GM03348 (cell line): ENCODE data around the gene PEF1.

Experiments
- DNase-seq: peaks from one replicate; pipeline ENCODE4 v3.0.0; 2012; ENCODE audit warnings: low spot score

PEF1 gene

GRCh38 chr1:31644560-31645273 is at the start of gene PEF1:
Gene PEF1, minus strand, starts transcription at chr1:31644876. Its CDS starts 12 bp downstream, at chr1:31644864.
- DNase-seq: peak; percentile 100

DNA sequence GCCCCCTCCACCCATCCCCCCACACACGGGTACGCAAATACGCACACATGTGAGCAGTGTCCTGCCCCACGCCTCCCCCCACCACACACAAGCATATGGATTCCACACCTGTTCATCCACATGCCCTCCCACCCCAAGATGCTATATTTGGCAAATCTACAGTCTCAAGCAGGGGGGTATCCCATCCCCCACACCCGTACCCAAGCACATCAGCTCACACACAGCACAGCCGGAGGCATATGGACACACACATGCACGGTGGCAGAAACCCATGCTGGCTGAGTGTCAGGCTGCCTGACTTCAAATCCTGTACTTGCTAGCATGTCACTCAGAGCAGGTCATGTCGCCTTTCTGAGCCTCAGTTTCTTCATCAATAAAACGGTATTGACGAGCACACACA is 48.6 kb upstream of the PEF1 start:
- no peak for DNase-seq

GRCh38 chr1:31691951-31692350 is 47.3 kb upstream of the PEF1 start:
- no peak for DNase-seq

DNA sequence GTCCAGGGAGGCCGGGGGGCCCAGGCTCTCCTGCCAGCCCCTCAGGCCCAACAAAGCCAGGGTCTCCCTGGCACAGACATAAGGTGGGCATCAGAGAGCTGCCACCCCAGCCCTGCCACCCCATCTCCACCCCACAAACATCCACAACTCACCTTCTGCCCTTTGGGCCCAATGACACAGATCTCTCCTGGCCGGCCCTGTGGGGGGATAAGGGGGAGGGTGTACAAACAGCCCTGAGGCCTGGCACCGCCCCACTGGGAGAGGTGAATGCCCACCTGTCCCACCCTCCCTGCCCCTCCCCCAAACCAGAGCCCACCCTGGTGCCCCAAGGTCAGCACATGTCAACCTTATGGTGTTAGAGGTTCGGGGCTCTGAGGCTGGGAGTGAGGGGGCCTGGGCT is 46.8 kb upstream of the PEF1 start:
- DNase-seq: no peak

DNA sequence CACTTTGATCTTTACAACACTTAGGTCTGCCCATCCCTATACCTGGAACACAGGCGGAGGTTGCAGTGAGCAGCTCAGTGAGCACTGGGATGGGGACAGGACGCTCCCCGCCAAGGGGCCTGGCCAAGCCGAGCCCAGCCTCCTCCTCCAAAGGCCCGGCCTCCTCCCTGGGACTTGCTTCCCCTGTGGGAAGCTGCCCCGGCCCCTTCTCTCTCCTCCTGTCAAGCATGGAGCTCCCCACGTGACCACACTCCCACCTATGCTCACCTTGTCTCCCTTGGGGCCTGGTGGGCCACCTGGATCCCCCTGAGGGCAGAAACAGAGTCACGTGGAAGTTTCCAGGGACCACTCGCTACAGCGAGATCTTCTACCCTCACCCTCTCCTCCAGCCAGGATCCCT is 46.2 kb upstream of the PEF1 start:
- no peak for DNase-seq

- peak; percentile 93 for DNase-seq
Observed at GRCh38 chr1:31689854-31690253, 45.2 kb upstream of the PEF1 start.

- DNase-seq: no peak
Observed at GRCh38 chr1:31689379-31689778, 44.7 kb upstream of the PEF1 start.

GRCh38 chr1:31688233-31688918 is 43.7 kb upstream of the PEF1 start:
- no peak for DNase-seq

GRCh38 chr1:31687601-31688000 is 42.9 kb upstream of the PEF1 start:
- no peak for DNase-seq

- no peak for DNase-seq
Observed at GRCh38 chr1:31685795-31686194, 41.1 kb upstream of the PEF1 start.

GRCh38 chr1:31683997-31684396 is 39.3 kb upstream of the PEF1 start:
- DNase-seq: no peak

DNA sequence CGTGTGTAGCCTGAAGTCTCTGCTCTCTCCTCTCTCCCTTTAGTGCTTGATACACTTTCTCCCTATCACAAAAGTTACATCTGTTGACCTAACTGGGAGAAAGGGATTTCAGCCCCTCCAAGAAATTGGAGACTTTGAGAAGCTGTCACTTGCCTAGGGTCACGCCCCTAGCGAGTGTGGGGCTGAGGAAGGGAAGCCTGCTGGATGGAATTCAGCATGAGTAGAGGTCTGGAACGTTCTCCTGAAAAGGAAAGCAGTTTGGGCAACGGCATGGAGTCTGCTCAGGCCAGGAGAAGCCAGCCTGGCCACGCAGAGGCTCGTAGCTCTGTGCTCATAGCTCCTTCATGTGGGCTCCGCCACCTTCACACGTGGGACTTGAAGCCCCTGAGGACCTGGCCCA is 36.7 kb upstream of the PEF1 start:
- DNase-seq: no peak

DNA sequence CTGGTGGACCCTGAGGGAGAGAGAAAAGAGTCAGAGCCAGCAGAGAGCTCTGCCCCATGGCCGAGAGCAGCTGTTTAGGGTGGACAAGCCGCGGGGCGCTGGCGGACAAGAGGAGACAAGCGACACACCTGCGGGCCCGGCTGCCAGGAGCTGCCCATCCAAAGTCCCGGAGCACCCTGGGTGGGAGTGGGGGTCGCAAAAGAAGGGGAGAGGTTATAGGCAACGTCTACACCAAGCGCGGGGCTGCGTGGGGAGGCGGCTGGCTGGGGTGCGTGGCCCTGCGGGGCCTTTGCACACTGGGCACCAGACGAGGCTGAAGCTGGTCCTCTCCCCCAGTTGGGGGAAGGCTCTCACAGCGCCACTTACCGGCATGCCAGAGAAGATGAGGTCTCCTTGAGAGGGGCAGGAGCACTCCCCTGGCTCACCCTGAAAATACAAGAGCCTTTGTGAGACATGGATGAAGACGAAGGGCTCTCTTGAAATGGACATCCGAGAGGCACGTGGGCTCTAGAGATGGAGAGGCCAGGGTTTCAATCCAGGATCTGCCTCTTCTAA is 35.1 kb upstream of the PEF1 start:
- DNase-seq: no peak

DNA sequence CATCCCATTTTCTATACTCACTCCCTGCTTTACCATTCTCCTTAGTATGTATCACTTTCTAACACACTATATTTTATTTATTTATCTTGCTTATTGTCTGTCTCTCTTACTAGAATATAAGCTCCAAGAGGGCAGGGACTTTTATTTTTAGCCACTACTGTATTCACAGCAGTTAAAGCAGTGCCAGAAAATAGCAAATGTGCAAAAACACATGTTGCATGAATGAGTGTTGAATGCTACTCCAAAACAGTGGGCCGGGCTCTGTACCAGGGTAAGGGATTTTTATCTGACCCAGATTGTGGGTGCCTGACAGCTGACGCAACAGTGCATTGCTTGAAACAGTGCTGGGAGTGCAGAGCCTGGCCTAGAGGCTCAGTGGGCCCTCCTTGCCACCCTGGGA is 34.4 kb upstream of the PEF1 start:
- DNase-seq: no peak

DNA sequence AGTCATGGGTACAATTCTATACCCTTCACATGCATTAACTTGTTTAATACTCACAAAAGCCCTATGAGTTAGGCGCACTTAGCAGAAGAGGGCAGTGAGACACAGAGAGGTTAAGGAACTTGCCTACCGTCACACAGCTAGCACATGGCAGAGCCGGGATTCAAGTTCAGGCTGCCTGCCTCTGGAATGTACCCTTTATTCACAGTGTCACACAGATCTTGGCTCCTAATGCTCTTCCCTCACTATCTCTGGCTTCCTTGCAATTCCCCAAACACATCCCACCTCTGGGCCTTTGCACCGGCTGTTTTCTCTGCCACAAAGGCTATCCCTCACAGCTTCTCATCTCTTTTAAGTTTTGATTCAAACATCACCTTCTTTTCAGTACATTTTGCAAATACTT is 34.0 kb upstream of the PEF1 start:
- no peak for DNase-seq

DNA sequence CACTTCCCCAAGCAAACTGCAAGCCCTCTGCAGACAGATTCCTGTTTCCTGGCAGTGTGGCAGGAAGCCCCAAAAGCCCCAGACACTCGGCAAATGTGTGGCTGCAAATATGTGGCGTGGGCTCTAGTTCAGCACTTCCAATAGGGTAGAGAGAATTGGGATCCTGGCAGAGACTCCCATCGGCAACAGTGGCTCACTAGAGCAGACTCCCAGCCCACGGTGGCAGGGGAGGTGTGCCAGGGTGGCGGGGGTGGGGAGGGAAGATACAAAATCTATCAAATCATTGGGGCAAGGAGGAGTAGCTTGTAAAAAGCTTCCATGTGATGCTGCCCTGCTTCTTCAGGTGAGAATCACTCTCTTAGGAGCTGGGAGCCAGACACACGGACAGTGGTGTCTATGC is 33.3 kb upstream of the PEF1 start:
- no peak for DNase-seq

- DNase-seq: no peak
Observed at GRCh38 chr1:31677401-31677800, 32.7 kb upstream of the PEF1 start.

- no peak for DNase-seq
Observed at GRCh38 chr1:31675756-31676155, 31.1 kb upstream of the PEF1 start.

GRCh38 chr1:31675161-31675560 is 30.5 kb upstream of the PEF1 start:
- no peak for DNase-seq

DNA sequence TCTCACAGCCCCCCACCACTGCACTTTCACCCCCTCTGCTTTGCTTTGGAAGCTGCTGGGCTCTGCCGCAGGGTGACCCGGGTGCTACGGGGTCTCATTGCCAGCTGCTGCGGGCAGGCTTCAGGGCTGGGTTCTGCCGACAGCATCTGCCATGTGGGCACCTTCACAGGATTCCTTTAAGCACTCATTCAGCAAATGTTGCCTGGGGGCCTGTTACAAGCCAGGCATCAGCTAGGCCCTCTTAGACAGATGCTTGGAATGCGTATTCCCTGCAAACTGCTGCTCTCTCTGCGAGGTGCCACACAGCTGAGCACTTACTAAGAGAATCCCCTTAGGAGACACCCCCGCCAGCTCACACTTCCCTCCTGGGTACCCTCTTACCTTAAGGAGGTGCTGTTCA is 29.9 kb upstream of the PEF1 start:
- DNase-seq: no peak

DNA sequence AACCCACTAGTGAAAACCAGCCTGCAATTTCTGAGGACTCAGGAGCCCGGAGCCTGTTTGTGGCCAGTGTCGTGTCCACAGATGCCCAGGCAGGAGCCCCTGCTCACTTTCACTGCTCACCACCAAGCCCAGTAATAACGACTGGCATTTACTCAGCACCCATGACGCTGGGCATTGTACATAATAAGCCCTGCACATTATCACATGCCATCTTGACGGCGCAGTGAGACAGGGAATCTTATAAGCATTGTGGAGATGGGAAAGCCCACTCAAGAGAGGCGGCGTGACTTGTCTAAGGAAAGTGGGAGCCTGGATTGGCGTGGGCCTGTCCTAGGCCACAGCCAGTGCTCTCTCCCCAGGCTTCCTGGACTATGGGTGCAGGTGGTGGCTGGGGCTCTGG is 28.8 kb upstream of the PEF1 start:
- no peak for DNase-seq

GRCh38 chr1:31672986-31673385 is 28.3 kb upstream of the PEF1 start:
- DNase-seq: no peak

GRCh38 chr1:31671561-31672201 is 27.0 kb upstream of the PEF1 start:
- DNase-seq: no peak
